Type B pancreatic cell (in vitro differentiated cells): ENCODE results near the gene HERC4. TPM values are rescaled to one million over a fixed set of nuclear protein-coding genes. Genes with fewer than 3 reads are reported as not detected.

Source experiments
- DNase-seq: peaks from one replicate; pipeline ENCODE4 v3.0.0; 2021; ENCODE audit warnings: mixed read lengths; ENCODE audit not compliant: unreplicated experiment; ENCODE audit errors: extremely low spot score
- H3K27ac Mint-ChIP-seq: 2 replicates; pipeline ENCODE4 v1.8.0; 2021; ENCODE audit warnings: mild to moderate bottlenecking, mixed read lengths
- H3K27me3 Mint-ChIP-seq: 2 replicates; pipeline ENCODE4 v1.8.0; 2021; ENCODE audit warnings: mixed read lengths
- H3K36me3 Mint-ChIP-seq: 2 replicates; pipeline ENCODE4 v1.8.0; 2021; ENCODE audit warnings: mixed read lengths
- H3K4me1 Mint-ChIP-seq: one replicate; pipeline ENCODE4 v1.8.0; 2021; ENCODE audit warnings: mixed read lengths; ENCODE audit not compliant: unreplicated experiment
- H3K4me3 Mint-ChIP-seq: 2 replicates; pipeline ENCODE4 v1.8.0; 2021; ENCODE audit warnings: mild to moderate bottlenecking, mixed read lengths
- H3K9me3 Mint-ChIP-seq: 2 replicates; pipeline ENCODE4 v1.8.0; 2021; ENCODE audit warnings: mixed read lengths
- long read RNA-seq: library from polyadenylated mRNA; unstranded; transcript quantifications from one replicate; pipeline ENCODE4 v2.0.0, GENCODE V29; 2020
- total RNA-seq: library from RNA; stranded (reverse); gene quantifications from 2 replicates; pipeline ENCODE4 v1.2.1, GENCODE V29; 2021; ENCODE audit warnings: low replicate concordance
- TF ChIP-seq, protein P1 (sequence below): fragments of 200-600 bp; sonication (generic); conservative IDR thresholded peaks from 2 replicates; pipeline ENCODE4 v1.5.0; 2021; ENCODE audit warnings: antibody characterized with exemption, mild to moderate bottlenecking

The HERC4 gene, protein sequence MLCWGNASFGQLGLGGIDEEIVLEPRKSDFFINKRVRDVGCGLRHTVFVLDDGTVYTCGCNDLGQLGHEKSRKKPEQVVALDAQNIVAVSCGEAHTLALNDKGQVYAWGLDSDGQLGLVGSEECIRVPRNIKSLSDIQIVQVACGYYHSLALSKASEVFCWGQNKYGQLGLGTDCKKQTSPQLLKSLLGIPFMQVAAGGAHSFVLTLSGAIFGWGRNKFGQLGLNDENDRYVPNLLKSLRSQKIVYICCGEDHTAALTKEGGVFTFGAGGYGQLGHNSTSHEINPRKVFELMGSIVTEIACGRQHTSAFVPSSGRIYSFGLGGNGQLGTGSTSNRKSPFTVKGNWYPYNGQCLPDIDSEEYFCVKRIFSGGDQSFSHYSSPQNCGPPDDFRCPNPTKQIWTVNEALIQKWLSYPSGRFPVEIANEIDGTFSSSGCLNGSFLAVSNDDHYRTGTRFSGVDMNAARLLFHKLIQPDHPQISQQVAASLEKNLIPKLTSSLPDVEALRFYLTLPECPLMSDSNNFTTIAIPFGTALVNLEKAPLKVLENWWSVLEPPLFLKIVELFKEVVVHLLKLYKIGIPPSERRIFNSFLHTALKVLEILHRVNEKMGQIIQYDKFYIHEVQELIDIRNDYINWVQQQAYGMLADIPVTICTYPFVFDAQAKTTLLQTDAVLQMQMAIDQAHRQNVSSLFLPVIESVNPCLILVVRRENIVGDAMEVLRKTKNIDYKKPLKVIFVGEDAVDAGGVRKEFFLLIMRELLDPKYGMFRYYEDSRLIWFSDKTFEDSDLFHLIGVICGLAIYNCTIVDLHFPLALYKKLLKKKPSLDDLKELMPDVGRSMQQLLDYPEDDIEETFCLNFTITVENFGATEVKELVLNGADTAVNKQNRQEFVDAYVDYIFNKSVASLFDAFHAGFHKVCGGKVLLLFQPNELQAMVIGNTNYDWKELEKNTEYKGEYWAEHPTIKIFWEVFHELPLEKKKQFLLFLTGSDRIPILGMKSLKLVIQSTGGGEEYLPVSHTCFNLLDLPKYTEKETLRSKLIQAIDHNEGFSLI
- total RNA-seq: 37.2 and 50.5 TPM in 2 replicates
- long read RNA-seq, transcript HERC4-211 (4 exons, 3,385 nt): major isoform, 7 of 34 reads
- long read RNA-seq, transcript HERC4-202 (25 exons, 3,905 nt): major isoform, 7 of 34 reads
- long read RNA-seq, partial matches to known transcripts: 13 of 34 reads
- long read RNA-seq, other reads (novel, unspliced or antisense): 7 of 34 reads

DNA sequence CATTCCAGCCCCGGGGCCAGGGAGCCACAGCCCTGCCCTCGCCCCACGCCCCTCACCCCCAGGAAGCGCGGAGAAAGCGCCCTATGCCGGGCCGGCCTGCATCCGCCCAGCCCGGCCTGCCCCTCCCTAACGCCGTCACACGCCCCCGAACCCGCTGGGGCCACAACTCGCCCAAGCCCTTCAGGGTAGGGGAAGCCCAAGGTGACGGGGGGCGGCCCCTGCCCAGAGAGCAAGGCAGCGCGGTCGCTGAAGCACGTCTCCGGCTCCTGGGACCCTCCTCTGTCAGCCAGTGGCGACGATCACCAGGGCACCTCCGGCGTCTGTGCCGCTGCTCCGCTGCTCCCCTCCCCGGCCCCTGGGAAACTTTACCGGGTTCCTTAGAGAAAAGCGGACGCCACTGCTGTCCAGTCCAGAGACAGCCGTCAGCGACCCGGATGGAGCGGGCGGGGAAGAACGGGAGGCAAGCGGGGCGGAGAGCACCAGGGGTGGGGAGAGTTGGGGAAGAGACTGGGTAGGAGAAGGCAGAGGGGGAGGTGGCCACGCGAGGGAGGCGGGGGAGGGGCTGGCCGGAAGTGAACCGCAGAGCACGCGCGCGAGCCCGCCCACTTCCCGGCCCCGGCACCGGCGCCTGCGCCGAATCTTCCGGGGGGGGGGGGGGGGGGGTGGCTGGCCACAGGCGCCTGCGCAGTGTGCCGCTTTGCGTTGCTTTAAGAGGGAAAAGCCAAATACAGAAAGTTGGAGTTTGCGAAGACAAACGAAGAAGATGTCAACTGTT is at the start of gene HERC4:
Gene HERC4 (minus strand): TSS at position 509 of the 775 bp plus-strand sequence. CDS start 2,175 bp downstream, outside the sequence.
- Mint-ChIP-seq H3K36me3 (peaks cover 8% of the 10 kb centered on the region), H3K9me3 (no peaks in the 10 kb centered on the region), H3K4me1 (peaks cover 22% of the 10 kb centered on the region), H3K4me3 (peak within 1 kb of the TSS; percentile 99), H3K27ac (peak within 1 kb of the TSS; percentile 97), H3K27me3 (no peaks in the 10 kb centered on the region)
- peak; percentile 92 for DNase-seq
- TF ChIP-seq, protein P1, sequence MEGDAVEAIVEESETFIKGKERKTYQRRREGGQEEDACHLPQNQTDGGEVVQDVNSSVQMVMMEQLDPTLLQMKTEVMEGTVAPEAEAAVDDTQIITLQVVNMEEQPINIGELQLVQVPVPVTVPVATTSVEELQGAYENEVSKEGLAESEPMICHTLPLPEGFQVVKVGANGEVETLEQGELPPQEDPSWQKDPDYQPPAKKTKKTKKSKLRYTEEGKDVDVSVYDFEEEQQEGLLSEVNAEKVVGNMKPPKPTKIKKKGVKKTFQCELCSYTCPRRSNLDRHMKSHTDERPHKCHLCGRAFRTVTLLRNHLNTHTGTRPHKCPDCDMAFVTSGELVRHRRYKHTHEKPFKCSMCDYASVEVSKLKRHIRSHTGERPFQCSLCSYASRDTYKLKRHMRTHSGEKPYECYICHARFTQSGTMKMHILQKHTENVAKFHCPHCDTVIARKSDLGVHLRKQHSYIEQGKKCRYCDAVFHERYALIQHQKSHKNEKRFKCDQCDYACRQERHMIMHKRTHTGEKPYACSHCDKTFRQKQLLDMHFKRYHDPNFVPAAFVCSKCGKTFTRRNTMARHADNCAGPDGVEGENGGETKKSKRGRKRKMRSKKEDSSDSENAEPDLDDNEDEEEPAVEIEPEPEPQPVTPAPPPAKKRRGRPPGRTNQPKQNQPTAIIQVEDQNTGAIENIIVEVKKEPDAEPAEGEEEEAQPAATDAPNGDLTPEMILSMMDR: no peak

GRCh38 chr10:68124718-68125117 is 49.6 kb upstream of the HERC4 start:
- no peak overlapping the region for H3K4me3 Mint-ChIP-seq
- no peaks in the 10 kb centered on the region for H3K9me3 Mint-ChIP-seq
- TF ChIP-seq, protein P1: no peak
- H3K4me1 Mint-ChIP-seq: peaks cover 5% of the 10 kb centered on the region
- H3K36me3 Mint-ChIP-seq: no peaks in the 10 kb centered on the region
- DNase-seq: no peak
- no peaks in the 10 kb centered on the region for H3K27me3 Mint-ChIP-seq
- H3K27ac Mint-ChIP-seq: no peak overlapping the region

- TF ChIP-seq, protein P1: no peak
- Mint-ChIP-seq H3K9me3 (no peaks in the 10 kb centered on the region), H3K36me3 (no peaks in the 10 kb centered on the region), H3K27me3 (no peaks in the 10 kb centered on the region), H3K4me1 (peaks cover 5% of the 10 kb centered on the region), H3K27ac (no peak overlapping the region), H3K4me3 (no peak overlapping the region)
- DNase-seq: no peak
Observed at GRCh38 chr10:68121852-68122251, 46.8 kb upstream of the HERC4 start.

- no peak overlapping the region for H3K27ac Mint-ChIP-seq
- no peaks in the 10 kb centered on the region for H3K27me3 Mint-ChIP-seq
- no peaks in the 10 kb centered on the region for H3K9me3 Mint-ChIP-seq
- no peaks in the 10 kb centered on the region for H3K36me3 Mint-ChIP-seq
- DNase-seq: no peak
- peaks cover 5% of the 10 kb centered on the region for H3K4me1 Mint-ChIP-seq
- no peak overlapping the region for H3K4me3 Mint-ChIP-seq
- TF ChIP-seq, protein P1: no peak
Observed at GRCh38 chr10:68121020-68121743, 46.1 kb upstream of the HERC4 start.
